NCI-H1092 treated with DMSO at 0.1 percent for 48 hours (cell line): ENCODE data around the gene PRIM2.
"Not testable (repeated sequence)": the region's sequence is repeated elsewhere in the genome, so short reads cannot be mapped to it uniquely, and the experiment has no call there.

ENCODE experiments used
- DNase-seq: peaks from one replicate; lab custom pipeline; 2025; lab: John Stamatoyannopoulos, UW

Gene PRIM2

DNA sequence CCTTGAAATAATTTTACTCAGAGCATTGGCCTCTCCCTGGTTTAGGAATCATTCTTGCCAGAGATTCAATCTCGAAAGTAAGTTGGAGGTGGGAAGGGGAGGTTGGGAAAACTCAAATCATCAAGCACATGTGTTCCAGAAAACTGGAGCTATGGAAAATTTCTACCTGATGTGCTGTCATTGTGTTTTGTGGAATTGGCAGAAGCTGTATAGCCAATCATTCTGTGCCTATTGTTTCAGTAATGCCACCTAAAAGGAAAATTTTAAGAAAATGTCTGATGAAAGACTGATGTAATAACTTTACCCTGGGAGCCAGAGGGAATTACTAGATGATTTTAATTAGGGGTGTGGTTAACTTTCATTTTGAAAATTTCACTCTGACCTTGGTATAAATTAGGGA is 187.8 kb downstream of the PRIM2 start:
- not testable (repeated sequence) for DNase-seq

DNA sequence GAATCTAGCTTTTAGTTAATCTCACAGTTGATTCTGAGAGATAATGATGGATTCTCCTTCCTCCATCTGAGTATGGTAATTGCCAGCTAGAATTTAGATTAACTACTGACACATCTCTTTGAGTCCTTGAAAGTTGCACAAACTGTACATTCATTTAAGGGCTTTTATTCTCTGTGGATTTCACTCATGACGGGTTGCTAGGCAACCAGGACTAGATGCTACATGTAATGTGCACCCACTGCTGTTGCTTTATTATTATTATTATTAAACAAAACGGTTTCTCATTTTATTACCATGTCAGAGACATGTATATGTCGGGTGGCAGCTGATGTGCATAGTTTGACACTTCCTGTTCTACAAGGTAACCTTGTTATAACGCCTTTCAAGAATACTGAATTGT is 193.0 kb downstream of the PRIM2 start:
- not testable (repeated sequence) for DNase-seq

DNA sequence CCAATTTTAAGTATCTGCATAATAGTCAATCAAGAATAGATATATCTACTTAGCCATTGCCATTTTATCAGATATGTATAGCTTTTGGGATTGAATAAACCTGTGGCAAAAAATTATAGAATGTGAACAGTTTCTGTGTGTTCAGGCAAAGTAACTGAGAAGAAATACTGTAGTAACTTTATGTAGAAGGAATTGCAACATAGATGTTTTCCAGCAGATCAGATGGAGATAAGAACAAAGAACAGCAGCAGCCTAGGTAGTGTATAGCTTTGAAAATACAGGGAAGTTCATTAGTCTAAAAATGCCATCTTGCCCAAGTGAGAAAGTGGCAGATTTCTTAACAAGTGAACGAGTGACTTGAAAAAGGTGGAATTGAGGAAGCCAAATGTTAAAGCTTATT is 197.7 kb downstream of the PRIM2 start:
- not testable (repeated sequence) for DNase-seq

DNA sequence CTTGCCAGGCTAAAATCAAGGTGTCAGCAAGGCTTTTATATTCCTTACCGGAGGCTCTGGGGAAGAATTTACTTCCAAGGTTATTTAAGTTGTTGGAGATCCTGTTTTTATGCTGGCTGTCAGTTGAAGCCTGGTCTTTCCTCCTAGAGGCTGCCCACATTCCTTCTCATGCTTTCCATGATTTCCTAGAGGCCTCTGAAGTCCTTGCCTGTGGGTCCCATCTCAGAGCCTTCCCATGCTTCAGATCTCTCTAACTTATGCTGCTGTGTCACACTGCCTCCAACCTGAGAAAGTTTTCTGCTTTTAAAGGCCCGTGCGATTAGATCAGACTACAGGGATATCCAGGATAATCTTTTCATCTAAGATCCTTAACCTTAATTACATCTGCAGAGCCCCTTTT is 198.4 kb downstream of the PRIM2 start:
- not testable (repeated sequence) for DNase-seq

DNA sequence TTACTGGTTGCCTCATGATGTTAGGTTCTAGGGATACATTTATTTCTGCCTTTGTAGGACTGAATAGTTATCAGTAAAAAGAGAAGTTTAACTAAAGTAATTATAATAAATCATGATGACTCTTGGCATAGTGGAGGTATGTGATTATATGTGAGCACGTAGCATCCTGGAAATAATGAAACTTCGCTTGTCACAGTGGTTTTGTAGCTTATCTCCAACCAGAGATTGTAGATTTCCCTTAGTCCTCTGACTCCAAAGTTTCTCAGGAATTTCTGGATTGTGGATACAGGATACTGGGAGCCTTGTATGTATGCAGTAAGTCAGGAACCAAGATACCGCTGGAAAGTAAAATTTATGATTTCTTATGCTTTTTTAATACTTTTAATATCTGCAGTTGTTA is 199.3 kb downstream of the PRIM2 start:
- DNase-seq, result not testable (repeated sequence)

DNA sequence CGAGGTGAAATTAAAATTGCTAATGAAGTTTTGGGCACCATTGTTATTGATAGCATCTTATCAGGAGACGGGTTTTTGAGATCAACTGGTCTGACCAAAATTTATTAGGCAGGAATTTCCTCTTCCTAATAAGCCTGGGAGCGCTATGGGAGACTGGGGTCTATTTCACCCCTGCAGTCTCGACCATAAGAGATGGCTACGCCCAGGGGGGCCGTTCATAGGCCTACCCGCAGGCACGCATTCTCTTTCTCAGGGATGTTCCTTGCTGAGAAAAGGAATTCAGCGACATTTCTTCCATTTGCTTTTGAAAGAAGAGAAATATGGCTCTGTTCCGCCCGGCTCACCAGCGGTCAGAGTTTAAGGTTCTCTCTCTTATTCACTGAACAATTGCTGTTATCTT is 201.8 kb downstream of the PRIM2 start:
- DNase-seq, result not testable (repeated sequence)

DNA sequence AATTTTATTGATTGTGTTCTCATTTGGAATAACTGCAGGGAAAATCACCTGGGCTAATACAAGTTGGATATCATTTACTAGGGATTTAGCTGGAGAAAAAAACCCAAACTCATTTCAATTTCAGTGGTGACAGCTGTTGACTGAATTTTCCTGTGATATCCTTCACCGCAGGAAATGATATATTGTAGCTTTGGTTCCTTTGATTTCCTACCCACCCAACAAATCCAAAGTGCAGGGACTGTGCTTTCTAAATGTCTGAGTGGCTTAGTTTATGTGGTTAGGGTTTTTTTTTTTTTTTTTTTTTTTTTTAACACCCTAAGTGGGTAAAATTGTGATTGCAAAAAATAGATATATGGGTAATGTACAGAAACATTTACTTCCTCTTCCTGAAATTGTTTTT is 203.7 kb downstream of the PRIM2 start:
- DNase-seq, result not testable (repeated sequence)

DNA sequence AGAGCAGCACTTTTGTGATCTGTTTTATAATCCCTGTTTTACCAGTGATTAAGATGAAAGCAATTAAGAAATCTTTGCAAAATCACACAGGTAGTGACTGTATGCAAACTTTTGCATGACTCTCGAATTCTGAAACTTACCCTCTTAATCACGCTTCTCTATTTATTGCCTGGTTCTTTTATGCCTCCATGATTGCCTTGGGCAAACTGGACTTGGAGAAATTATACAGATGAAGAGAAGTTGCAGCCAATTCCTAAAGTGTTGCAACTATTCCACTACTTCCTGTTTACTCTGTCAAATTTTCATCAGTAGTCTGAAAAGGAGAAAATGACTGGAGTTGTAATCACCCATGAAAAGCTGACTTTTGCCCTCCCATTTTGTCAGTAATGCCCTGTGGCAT is 205.8 kb downstream of the PRIM2 start:
- not testable (repeated sequence) for DNase-seq

DNA sequence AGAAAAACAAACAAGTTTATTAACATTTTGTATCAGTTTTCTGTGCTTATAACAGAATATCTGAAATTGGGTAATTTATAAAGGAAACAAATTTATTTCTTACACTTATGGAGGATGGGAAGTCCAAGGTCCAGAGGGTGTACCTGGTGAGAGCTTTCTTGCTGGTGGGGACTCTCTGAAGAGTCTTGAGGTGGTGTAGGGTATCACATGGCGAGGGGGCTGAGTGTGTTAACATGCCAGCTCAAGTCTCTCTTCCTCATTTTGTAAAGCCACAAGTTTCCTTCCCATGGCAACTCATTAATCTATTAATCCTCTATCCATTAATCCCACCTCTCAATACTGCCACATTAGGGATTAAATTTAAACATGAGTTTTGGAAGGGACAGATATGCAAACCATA is 212.3 kb downstream of the PRIM2 start:
- not testable (repeated sequence) for DNase-seq

DNA sequence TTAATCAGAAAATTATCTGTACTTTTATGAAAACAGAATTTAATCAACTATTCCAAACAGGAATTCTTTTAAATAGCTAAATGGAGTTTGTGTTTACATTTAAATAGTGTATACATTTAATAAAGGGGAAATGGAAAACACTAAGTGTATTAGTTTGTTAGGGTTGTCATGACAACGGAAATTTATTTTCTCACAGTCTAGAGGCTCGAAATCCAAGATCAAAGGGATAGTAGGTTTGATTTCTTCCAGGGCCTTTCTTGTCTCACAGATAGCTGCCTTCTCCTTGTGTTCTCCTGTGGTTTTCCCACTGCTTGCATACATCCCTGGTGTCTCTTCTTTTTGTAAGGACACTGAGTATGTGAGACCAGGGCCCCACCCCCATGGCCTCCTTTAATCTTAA is 215.2 kb downstream of the PRIM2 start:
- DNase-seq, result not testable (repeated sequence)

DNA sequence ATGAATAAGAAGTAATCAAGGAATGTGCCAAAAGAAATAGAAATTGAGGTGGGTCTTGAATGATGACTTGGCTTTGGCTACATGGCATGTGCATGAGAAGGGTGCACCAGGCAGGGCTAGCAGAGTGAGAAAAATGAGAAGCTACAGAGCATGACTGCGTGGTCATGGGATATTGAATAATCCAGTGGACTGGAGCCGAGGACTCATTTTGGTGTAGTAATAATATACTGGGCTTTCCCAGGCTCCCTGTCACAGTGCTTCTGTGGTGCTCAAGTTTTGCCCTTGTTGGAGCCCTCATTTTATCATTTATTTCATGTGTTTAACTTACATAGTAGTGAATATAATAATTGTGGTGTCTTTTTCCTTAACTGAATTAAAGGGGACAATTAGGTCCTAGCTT is 217.7 kb downstream of the PRIM2 start:
- not testable (repeated sequence) for DNase-seq

DNA sequence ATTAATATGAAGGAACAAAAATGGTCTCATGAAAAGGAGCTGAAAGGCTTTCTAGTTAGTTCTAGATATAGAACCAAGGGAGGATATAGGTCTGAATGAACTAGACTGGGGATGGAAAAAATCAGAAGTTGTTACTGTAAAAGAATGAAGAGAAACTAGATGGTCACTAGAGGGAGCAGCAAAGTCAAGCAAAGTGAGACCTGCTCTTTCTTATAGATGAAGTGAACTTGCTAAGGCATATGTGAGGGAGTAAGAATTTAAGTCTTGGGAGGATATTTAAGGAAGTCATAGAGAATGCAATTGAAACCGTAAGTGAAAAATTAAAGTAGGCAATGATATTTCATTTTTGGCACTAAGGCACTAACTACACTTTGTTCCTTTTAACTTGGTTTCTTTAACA is 218.6 kb downstream of the PRIM2 start:
- not testable (repeated sequence) for DNase-seq

DNA sequence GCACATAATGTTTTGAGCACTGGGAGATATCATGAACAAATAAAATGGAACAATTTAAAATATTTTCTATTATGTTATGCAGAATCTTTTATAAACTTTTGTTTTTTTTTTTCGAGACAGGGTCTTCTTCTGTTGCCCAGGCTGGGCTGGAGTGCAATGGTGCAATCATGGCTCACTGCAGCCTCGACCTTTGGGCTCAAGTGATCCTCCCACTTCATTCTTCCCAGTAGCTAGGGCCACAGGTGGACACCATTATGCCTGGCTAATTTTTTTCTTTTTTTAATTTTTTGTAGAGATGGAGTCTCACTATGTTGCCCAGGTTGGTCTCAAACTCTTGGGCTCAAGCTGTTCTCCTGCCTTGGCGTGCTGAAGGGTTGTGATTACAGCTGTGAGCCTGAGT is 220.5 kb downstream of the PRIM2 start:
- not testable (repeated sequence) for DNase-seq

DNA sequence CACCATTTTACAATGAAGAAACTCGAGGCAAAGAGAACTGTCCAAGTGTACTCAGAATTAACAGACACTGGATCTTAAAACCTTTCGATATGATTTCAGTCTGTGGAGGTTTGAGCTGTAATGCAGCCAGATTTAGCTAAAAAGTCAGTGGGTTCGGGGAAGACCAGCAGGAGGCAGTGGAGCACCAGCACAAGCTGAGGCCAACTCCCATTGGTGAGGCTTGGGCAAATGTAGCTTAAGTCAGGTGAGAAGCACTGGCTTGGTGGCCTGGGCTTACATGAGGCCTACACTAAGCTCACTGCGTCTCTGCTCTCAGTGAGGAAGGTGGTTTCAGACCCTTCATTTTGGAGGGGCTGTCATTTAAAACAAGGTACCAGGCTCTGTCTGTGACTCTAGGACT is 234.5 kb downstream of the PRIM2 start:
- not testable (repeated sequence) for DNase-seq

DNA sequence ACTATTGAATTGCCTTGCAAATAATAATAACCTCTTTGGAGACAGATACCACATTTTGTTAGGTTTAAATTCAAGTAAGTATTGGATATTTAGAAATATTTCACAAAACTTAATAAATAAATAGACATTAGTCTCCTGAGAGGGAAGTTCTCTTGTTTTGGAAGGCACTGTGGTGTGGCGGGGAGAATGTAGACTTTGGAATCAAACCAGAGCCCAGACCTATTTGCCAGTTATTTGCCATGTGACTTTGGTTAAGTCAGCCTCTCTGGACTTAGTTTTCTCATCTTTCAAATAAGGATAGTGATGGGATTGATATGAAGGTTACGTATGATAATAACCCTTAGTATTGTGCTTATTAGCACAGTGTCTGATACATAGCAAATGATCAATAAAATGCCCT is 240.4 kb downstream of the PRIM2 start:
- DNase-seq, result not testable (repeated sequence)

DNA sequence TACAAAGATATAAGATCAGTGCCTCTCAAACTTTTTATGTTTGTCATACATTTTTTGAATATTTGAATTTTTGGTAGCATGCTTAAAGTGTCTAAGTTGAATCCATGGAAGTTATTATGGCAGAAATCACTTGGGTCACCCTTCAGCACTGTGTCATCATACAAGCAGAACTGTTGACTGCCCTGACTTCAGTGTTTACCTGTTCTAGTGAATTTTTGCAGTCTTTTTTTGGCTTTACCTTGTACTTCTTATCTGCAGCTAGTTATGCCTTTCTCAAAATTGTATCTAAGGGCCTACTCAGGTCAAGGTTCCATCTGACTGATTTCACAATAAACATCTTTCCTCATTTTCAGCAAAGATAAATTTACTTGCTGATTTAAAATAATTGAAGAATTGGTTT is 241.7 kb downstream of the PRIM2 start:
- not testable (repeated sequence) for DNase-seq

DNA sequence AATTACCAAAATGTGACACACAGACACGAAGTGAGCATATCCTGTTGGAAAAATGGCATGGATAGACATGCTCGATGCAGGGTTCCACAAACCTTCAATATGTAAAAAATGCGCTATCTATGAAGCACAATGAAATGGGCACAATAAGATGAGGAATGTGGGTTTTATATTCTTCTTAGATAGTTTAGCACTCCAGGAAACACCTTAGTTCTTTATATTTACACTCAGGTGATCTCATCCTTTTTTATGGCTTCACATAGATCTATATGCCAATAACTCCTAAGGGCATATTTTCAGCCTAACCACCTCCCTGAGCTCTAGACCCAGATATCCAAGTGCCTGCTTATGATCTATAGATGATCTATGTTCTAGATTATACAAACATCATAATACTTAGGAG is 244.8 kb downstream of the PRIM2 start:
- not testable (repeated sequence) for DNase-seq

DNA sequence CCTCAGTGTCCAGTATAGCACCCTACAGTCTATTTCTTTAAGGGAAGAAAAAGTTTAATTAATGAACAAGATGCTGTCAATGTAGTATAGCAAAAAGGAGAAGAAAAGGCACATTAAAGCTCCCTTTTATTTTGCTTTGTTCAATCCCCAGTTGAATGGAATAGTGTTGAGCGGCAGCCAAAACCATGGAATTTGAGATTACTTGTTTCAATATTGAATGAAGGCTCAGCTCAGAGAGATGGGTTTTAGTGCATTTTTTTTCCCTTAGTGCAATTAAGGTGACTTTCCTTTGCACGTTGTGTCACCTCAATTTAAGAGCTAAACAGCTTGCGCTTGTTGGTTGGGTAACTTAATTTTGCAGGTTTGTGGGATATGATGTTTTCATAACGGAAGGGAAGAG is 254.7 kb downstream of the PRIM2 start:
- peak; percentile 29 for DNase-seq

DNA sequence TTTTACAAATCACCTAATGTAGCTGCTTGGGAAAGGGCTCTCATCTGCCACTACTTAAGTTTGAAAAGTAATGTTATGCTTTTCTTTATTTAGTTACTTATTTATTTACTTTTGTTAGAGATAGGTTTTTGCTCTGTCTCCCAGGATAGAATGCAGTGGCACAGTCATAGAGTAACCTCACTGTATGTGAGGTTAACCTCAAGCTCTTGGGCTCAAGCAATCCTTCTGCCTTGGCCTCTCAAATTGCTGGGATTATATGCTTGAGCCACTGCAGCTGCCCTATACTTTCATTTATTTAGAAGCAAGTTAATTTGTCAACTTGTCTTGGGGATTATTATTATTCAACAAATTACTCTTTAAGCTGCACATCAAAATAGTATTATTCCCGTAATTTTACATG is 255.4 kb downstream of the PRIM2 start:
- DNase-seq, result not testable (repeated sequence)

DNA sequence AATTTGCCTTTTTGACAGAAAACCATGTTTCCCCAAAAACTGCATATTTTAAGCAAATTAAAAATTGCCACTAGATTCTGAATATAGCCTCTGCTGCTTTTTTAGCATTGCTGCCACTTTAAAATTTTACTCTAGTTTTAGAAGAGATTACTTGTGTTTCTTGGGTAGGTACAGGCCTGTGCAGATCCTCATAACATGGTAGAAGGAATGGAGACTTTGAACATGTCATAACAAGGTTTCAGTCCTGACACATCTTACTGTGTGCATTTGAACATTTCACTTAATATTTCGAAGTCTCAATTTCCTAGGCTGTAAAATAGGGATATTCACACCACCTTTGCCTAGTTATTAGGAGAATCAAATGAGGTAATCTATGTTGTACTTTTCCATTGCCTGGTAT is 259.6 kb downstream of the PRIM2 start:
- not testable (repeated sequence) for DNase-seq

DNA sequence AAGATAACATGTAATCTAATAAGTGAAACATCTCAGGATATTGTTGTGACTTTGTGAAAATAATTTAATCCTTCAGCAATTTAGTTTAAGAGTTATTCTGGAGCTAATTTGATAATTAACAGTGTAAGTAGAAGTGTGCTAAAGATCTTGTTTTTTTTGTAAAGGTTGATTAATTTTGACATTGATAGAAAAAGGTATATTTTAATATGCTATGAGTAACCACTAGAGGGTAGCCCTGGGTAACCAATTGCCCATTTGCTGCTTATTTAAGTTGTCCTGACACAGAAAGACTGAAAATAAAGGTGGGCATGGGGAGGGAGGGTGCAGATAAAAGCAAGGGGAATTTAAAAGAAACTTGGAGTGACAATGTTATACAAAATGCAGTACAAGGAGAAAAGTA is 262.1 kb downstream of the PRIM2 start:
- DNase-seq, result not testable (repeated sequence)

DNA sequence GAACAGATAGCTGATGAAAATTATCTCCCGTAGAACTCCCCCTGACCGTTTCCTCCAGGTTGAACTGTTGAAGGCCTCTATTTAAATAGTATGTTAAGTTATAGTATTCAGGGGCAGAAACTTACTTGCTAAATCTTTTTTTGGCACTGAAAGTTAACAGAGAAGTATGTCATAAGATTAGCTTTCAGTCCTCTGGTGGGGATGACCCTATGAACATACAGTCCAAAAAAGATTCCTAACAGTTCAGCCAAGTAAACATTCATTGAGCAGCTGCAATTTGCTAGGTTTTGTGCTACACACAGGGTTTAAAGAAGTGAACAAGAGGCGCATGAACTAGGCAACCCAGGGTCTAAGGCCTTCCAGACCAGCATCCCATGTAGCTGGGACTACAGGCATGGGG is 264.2 kb downstream of the PRIM2 start:
- DNase-seq, result not testable (repeated sequence)

DNA sequence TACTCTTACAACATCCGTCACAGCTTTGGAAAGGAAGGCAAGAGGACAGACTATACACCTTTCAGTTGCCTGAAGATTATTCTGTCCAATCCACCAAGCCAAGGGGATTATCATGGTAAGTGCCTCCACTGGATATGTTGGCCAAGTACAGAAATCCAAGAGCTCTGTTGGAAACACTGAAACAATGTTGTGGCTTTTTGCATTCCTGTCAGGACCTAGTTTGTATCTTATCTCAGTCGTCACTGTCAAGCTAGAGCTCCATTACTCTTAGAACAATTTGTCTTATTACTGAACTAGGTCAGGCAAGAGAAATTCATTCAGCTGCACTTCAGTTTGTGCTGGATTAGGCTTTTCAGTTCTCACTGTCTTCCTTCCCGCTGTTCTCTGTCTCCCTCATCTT is 283.7 kb downstream of the PRIM2 start:
- DNase-seq, result not testable (repeated sequence)

DNA sequence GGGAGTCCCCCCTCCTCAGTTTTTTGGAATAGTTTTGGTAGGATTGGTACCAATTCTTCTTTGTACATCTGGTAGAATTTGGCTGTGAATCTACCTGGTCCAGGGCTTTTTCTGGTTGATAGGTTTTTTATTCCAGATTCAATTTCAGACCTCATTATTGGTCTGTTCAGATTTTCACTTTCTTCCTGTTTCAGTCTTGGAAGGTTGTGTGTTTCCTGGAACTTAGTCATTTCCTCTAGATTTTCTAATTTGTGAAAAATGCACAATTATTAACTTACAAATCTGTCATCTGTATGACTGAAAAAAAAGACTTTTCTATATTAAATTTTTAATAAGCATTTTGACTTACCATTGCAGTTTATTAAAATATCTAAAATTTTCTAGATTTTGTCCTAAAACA is 287.9 kb downstream of the PRIM2 start:
- not testable (repeated sequence) for DNase-seq

DNA sequence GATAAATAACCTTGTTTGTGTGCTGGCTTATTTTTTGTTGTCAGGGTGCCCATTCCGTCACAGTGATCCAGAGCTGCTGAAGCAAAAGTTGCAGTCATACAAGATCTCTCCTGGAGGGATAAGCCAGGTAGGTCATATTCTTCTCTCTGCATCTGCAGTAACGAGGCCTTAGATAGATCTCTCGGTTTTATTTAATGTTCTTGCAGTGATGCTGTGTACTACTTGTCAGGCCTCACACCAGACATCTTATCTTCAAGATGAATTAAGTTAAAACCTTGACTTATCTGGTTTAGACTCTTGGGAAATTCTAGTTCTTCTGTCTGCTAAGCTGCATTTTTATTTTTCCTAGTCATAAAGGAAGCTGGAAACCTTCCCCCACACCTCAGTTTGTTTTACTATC is 288.9 kb downstream of the PRIM2 start:
- DNase-seq, result not testable (repeated sequence)
